PC-3 (cell line): ENCODE data around the gene ACSM6. TPM values are rescaled to one million over a fixed set of nuclear protein-coding genes. Genes with fewer than 3 reads are reported as not detected.

Experiments
- ATAC-seq: fragments of 200-7000 bp; cut with Tn5 transposase; 2 replicates; pipeline ENCODE4 v1.9.1; 2020; ENCODE audit warnings: mild to moderate bottlenecking, moderate library complexity
- BruUV-seq: library from RNA; stranded (reverse); fragments of 400-500 nt; replicated peaks from 2 replicates; lab custom pipeline; 2021; lab: Mats Ljungman, UMichigan
- CTCF ChIA-PET: fragments of 300-600 bp; sonication (Branson Sonifier 250); formaldehyde crosslinking; loops from one replicate; lab custom pipeline; 2022; ENCODE audit warnings: antibody characterized with exemption; lab: Charles Lee
- POLR2A ChIA-PET: fragments of 300-600 bp; sonication (Branson Sonifier 250); formaldehyde crosslinking; loops from one replicate; lab custom pipeline; 2022; ENCODE audit warnings: antibody characterized with exemption; ENCODE audit not compliant: unreplicated experiment; lab: Charles Lee
- DNase-seq: peaks from one replicate; pipeline ENCODE4 v3.0.0-alpha.2; 2015
- H2AFZ ChIP-seq: fragments of 300-600 bp; sonication (generic); 2 replicates; pipeline ENCODE4 v1.6.0; 2016; ENCODE audit warnings: antibody characterized with exemption, low read length
- H3F3A ChIP-seq: fragments of 300-600 bp; sonication (generic); one replicate; pipeline ENCODE4 v1.6.0; 2017; ENCODE audit warnings: antibody characterized with exemption, low read length, control low read depth, mild to moderate bottlenecking; ENCODE audit not compliant: unreplicated experiment
- H3K27ac ChIP-seq: fragments of 300-600 bp; sonication (generic); 2 replicates; pipeline ENCODE4 v1.5.1; 2016; ENCODE audit warnings: mild to moderate bottlenecking, low read length
- H3K27me3 ChIP-seq: fragments of 300-600 bp; sonication (generic); 2 replicates; pipeline ENCODE4 v1.6.1; 2016; ENCODE audit warnings: low read length, mixed read lengths
- H3K36me3 ChIP-seq: fragments of 300-600 bp; sonication (generic); 2 replicates; pipeline ENCODE4 v1.6.1; 2016; ENCODE audit warnings: low read depth, mixed run types, low read length, mixed read lengths
- H3K4me1 ChIP-seq: fragments of 300-600 bp; sonication (generic); 2 replicates; pipeline ENCODE4 v1.5.1; 2016; ENCODE audit warnings: low read length; ENCODE audit not compliant: insufficient read depth
- H3K4me2 ChIP-seq: fragments of 300-600 bp; sonication (generic); 2 replicates; pipeline ENCODE4 v1.6.0; 2016; ENCODE audit warnings: low read length
- H3K4me3 ChIP-seq: fragments of 300-600 bp; sonication (generic); 2 replicates; pipeline ENCODE4 v1.5.1; 2016; ENCODE audit warnings: mild to moderate bottlenecking, low read length, mixed read lengths
- H3K79me2 ChIP-seq: fragments of 300-600 bp; sonication (generic); 2 replicates; pipeline ENCODE4 v1.6.1; 2017; ENCODE audit warnings: low read length, mixed read lengths
- H3K9ac ChIP-seq: fragments of 300-600 bp; sonication (generic); 2 replicates; pipeline ENCODE4 v1.6.0; 2016; ENCODE audit warnings: mild to moderate bottlenecking, low read length
- H3K9me2 ChIP-seq: fragments of 300-600 bp; sonication (generic); replicated peaks from 2 replicates; pipeline ENCODE4 v1.6.1; 2016; ENCODE audit warnings: mixed run types, low read length, mixed read lengths
- H3K9me3 ChIP-seq: fragments of 300-600 bp; sonication (generic); 2 replicates; pipeline ENCODE4 v1.6.1; 2016; ENCODE audit warnings: low read length, mixed read lengths
- H4K20me1 ChIP-seq: fragments of 300-600 bp; sonication (generic); 2 replicates; pipeline ENCODE4 v1.6.1; 2016; ENCODE audit warnings: low read length, mixed read lengths
- EZH2 ChIP-seq: fragments of 300-600 bp; sonication (generic); IDR thresholded peaks from one replicate; pipeline ENCODE4 v1.6.1; 2017; ENCODE audit warnings: antibody characterized with exemption, mild to moderate bottlenecking, low read length; ENCODE audit not compliant: unreplicated experiment
- EZH2phosphoT487 ChIP-seq: fragments of 300-600 bp; sonication (generic); IDR thresholded peaks from 2 replicates; pipeline ENCODE4 v1.6.1; 2018; ENCODE audit warnings: mild to moderate bottlenecking, antibody characterized with exemption, low read length, borderline replicate concordance
- intact Hi-C: fragments of 100-400 bp; cut with micrococcal nuclease; formaldehyde crosslinking; loops from 2 replicates; pipeline ENCODE4 v1.9.0; 2023
- total RNA-seq: library from RNA; depleted of rRNA; stranded (reverse); fragments of >200 nt; gene quantifications from 2 replicates; pipeline ENCODE4 v1.2.3, GENCODE V29; 2014
- TF ChIP-seq, protein P1 (sequence below): fragments of 300-600 bp; sonication (generic); conservative IDR thresholded peaks from 2 replicates; pipeline ENCODE4 v1.5.1; 2017; ENCODE audit warnings: antibody characterized with exemption, low read depth, mild to moderate bottlenecking, low read length

Gene ACSM6
- total RNA-seq, 1 experiment from 2014 or later = not detected

DNA sequence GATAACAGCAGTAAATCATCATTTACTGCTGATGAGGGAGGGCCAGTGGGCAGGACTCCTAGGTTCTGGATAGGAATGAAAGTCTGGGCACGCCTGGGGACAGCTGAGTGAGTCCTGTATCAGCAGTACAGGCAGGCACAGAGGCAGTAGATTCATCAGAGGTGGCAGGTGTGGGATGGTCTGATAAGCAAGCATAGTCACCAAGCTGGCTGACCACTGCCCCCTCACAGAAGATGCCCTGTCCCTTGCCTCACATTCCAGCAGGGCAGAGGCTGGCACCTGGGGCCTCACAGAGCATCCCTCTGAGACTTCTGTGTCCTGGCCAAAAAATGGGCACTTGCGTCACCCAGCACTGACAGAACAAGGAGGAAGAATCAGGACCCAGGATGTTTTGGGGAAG is 23.2 kb upstream of the ACSM6 start:
- Histone ChIP-seq H3K9me2 (no peaks in the 10 kb centered on the region), H3K36me3 (no peaks in the 10 kb centered on the region), H3K79me2 (no peaks in the 10 kb centered on the region), H3F3A (no peaks in the 10 kb centered on the region), H3K9me3 (no peaks in the 10 kb centered on the region), H3K27me3 (no peaks in the 10 kb centered on the region), H3K4me2 (no peak overlapping the region), H2AFZ (no peak overlapping the region), H3K9ac (no peak overlapping the region), H3K4me3 (no peak overlapping the region), H3K27ac (no peak overlapping the region), H4K20me1 (no peaks in the 10 kb centered on the region), H3K4me1 (no peaks in the 10 kb centered on the region)
- intact Hi-C loops = no loop called here
- no peak for ATAC-seq
- ChIA-PET CTCF (no interaction called here), POLR2A (no interaction called here)
- no peak for TF ChIP-seq EZH2phosphoT487
- TF ChIP-seq, protein P1, sequence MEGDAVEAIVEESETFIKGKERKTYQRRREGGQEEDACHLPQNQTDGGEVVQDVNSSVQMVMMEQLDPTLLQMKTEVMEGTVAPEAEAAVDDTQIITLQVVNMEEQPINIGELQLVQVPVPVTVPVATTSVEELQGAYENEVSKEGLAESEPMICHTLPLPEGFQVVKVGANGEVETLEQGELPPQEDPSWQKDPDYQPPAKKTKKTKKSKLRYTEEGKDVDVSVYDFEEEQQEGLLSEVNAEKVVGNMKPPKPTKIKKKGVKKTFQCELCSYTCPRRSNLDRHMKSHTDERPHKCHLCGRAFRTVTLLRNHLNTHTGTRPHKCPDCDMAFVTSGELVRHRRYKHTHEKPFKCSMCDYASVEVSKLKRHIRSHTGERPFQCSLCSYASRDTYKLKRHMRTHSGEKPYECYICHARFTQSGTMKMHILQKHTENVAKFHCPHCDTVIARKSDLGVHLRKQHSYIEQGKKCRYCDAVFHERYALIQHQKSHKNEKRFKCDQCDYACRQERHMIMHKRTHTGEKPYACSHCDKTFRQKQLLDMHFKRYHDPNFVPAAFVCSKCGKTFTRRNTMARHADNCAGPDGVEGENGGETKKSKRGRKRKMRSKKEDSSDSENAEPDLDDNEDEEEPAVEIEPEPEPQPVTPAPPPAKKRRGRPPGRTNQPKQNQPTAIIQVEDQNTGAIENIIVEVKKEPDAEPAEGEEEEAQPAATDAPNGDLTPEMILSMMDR = no peak
- no peak for TF ChIP-seq EZH2
- no peak for DNase-seq
- no TSS peak for BruUV-seq

DNA sequence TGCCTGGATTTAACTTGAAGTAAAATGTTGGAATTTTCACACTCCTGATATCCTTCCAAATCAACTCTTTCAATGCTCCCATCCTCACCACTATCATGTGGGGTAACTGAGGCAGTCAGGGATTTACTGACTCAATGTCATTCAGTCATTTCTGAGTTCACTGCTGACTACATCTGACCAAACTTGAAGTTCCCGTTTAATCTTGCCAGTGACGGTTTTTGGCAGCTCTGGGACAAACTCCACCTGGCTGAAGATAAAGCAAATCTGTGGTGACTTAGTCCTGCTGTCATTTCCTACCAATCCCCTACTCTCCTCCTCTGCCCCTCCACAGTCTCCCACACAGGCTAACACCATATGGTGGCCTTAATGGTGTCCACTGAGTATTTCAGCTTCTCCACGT is 22.7 kb upstream of the ACSM6 start:
- TF ChIP-seq EZH2 (no peak), EZH2phosphoT487 (no peak)
- TF ChIP-seq, protein P1 = no peak
- Histone ChIP-seq H2AFZ (no peak overlapping the region), H3K9me3 (no peaks in the 10 kb centered on the region), H3K79me2 (no peaks in the 10 kb centered on the region), H3K9ac (no peak overlapping the region), H3K36me3 (no peaks in the 10 kb centered on the region), H3K4me1 (no peaks in the 10 kb centered on the region), H3K9me2 (no peaks in the 10 kb centered on the region), H3K27ac (no peak overlapping the region), H4K20me1 (no peaks in the 10 kb centered on the region), H3F3A (no peaks in the 10 kb centered on the region), H3K4me3 (no peak overlapping the region), H3K4me2 (no peak overlapping the region), H3K27me3 (no peaks in the 10 kb centered on the region)
- ChIA-PET POLR2A (no interaction called here), CTCF (no interaction called here)
- intact Hi-C loops = no loop called here
- BruUV-seq = no TSS peak
- ATAC-seq = no peak
- DNase-seq = no peak

DNA sequence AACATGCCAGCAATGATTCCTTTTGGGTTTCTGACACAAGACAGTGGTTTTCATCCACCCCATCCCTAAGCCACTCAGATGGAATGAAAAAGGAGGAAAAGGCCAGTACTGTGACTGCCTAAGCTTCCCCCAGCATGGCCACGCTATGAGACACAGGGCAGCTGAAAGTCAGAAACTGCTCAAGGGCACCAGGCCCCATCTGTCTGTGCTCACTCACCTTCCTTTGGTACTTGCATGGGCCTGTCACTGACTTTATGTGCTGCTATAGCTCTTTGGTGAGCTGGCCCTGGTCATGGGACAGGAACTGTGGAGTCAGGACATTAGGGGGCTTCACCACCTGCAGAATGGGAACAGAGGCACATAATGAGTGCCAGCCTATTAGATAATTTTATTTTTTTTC is 21.2 kb upstream of the ACSM6 start:
- no peaks in the 10 kb centered on the region for H3K79me2 ChIP-seq
- H3K9ac ChIP-seq = no peak overlapping the region
- H3K4me3 ChIP-seq = no peak overlapping the region
- no TSS peak for BruUV-seq
- no peak overlapping the region for H2AFZ ChIP-seq
- H3K9me2 ChIP-seq = no peaks in the 10 kb centered on the region
- POLR2A ChIA-PET = no interaction called here
- H3K4me2 ChIP-seq = no peak overlapping the region
- TF ChIP-seq EZH2phosphoT487 (no peak), EZH2 (no peak)
- no peak for DNase-seq
- CTCF ChIA-PET = no interaction called here
- no peaks in the 10 kb centered on the region for H3K27me3 ChIP-seq
- no peak for ATAC-seq
- H3K27ac ChIP-seq = no peak overlapping the region
- no peaks in the 10 kb centered on the region for H3K36me3 ChIP-seq
- intact Hi-C loops = no loop called here
- no peaks in the 10 kb centered on the region for H3K9me3 ChIP-seq
- H3F3A ChIP-seq = no peaks in the 10 kb centered on the region
- no peaks in the 10 kb centered on the region for H4K20me1 ChIP-seq
- no peaks in the 10 kb centered on the region for H3K4me1 ChIP-seq
